ENCODE data around the gene JAK2. TPM values are rescaled to one million over a fixed set of nuclear protein-coding genes. Genes with fewer than 3 reads are reported as not detected.

JAK2 gene
- total RNA-seq, 1 donor from 2014 or later, result 7.1 TPM

DNA sequence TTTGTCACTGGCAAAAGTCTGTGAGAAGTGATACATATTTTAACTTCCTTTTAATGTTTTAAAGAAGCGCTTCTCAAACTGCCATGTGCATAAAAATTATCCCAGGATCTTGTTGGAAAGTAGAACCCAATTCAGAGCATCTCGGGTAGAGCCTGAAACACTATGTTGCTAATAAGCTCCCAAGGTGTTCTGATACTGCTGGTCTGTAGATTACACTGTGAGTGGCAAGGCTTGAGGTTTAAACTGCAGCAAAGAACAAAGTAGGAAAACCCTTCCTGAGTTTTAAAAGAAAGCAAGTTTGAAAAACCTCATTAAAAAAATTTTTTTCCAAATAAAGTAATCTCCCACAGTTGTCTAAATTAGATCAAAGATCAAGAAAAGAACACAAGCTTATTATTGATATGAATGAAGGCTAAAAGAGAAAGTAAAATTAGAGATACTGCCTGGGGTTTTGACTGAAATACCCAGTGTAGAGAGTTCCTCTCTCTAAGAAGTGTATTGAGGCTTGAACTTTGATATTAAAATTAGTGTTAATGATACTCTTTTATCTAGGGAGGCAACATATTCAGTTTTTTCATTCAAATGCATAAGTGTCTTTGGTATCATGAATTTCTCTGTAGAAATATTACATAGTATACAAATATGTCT lies 19.8 kb upstream of the JAK2 start:
- no peak overlapping the region for H3K4me3 ChIP-seq (ENCODE audit: low read depth, low read length)
- DNase-seq (ENCODE audit: low read depth), result no peak
- no peak for TF ChIP-seq CTCF (conservative IDR thresholded peaks at IDR 0.05; ENCODE audit: low read depth, low read length)

DNA sequence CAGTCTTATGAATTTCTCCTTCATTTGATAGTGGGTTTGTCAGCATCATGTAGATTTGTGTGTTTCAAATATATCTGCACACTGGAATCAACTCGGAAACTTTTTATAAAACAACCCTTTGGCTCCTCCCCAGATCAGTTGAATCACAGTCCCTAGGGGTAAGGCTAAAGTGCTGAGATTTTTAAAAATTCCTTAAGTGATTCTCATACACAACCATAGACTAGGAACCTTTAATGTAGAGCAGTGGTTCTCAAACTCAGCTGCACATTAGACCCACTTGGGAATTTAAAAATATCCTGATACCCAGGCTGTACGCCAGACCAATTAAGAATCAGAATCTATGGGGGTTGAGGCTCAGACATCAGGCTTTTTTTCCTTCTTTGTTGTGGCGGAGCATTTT lies 17.5 kb upstream of the JAK2 start:
- DNase-seq (ENCODE audit: low read depth), result no peak
- no peak for TF ChIP-seq CTCF (conservative IDR thresholded peaks at IDR 0.05; ENCODE audit: low read depth, low read length)
- H3K4me3 ChIP-seq (ENCODE audit: low read depth, low read length), result no peak overlapping the region

DNA sequence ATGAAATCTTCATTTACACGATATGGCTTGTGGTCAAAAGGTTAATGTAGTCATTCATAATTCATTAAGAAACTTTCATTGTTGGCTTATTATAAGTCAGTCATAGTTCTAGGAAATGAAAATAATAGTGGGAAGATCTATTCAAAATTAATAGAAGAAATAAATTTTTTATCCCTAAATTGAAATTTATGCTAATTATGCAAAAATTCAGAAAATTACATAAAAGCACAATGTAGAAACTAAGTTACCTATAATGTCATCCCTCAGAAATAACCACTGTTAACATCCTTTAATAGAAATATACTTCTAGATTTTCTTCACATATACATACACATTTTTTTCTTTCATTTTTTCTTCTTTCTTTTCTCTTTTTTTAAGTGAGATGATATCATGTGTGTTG lies 15.9 kb upstream of the JAK2 start:
- no peak overlapping the region for H3K4me3 ChIP-seq (ENCODE audit: low read depth, low read length)
- DNase-seq (ENCODE audit: low read depth), result no peak
- no peak for TF ChIP-seq CTCF (conservative IDR thresholded peaks at IDR 0.05; ENCODE audit: low read depth, low read length)

GRCh38 chr9:4970970-4971641 lies 14.0 kb upstream of the JAK2 start:
- no peak overlapping the region for H3K4me3 ChIP-seq (ENCODE audit: low read depth, low read length)
- no peak for TF ChIP-seq CTCF (conservative IDR thresholded peaks at IDR 0.05; ENCODE audit: low read depth, low read length)
- no peak for DNase-seq (ENCODE audit: low read depth)

DNA sequence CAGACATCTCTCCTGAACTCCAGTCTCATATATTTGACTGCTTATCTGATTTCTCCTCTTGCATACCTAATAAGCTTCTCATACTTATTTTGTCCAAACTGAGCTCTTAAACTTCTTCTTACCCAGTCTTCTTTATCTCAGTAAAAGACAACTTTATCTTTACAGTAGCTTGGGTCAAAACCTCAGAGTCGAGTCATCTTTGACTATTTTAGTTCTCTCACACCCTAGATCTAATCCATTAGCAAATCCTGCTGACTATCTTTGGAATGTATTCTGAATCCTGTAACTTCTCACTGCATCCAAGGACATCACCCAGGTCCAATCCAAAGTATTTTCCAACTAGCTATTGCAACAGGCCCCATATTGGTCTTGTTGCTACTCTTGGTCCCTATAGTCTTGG lies 11.8 kb upstream of the JAK2 start:
- DNase-seq (ENCODE audit: low read depth), result no peak
- no peak for TF ChIP-seq CTCF (conservative IDR thresholded peaks at IDR 0.05; ENCODE audit: low read depth, low read length)
- no peak overlapping the region for H3K4me3 ChIP-seq (ENCODE audit: low read depth, low read length)

DNA sequence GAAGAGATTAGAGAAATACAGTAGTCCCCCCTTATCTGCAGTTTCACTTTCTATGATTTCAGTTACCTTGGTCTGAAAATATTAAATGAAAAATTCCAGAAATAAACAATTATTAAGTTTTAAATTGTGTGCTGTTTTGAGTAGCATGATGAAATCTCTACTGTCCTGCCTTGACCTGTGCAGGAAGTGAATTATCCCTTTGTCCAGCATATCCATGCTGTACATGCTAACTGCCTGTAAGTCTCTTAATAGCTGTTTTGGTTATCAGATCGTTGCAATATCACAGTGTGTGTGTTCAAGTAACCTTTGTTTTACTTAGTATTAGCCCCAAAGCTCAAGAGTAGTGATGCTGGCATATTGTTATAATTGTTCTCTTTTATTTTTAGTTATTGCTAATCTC lies 11.2 kb upstream of the JAK2 start:
- no peak overlapping the region for H3K4me3 ChIP-seq (ENCODE audit: low read depth, low read length)
- no peak for DNase-seq (ENCODE audit: low read depth)
- no peak for TF ChIP-seq CTCF (conservative IDR thresholded peaks at IDR 0.05; ENCODE audit: low read depth, low read length)

GRCh38 chr9:4979239-4979638 lies 5.8 kb upstream of the JAK2 start:
- TF ChIP-seq CTCF (conservative IDR thresholded peaks at IDR 0.05; ENCODE audit: low read depth, low read length), result no peak
- DNase-seq (ENCODE audit: low read depth), result no peak
- H3K4me3 ChIP-seq (ENCODE audit: low read depth, low read length), result no peak overlapping the region

Measured in epithelial cell of proximal tubule (primary cell).